HG03575 (cell line): ENCODE measurements around the gene RUNX1.

Experiments used
- ATAC-seq: cut with Tn5 transposase; IDR thresholded peaks from one replicate; pipeline ENCODE4 v1.9.1; 2021; ENCODE audit not compliant: unreplicated experiment, insufficient number of reproducible peaks, low FRiP score; ENCODE audit errors: extremely low read depth

RUNX1 gene

DNA sequence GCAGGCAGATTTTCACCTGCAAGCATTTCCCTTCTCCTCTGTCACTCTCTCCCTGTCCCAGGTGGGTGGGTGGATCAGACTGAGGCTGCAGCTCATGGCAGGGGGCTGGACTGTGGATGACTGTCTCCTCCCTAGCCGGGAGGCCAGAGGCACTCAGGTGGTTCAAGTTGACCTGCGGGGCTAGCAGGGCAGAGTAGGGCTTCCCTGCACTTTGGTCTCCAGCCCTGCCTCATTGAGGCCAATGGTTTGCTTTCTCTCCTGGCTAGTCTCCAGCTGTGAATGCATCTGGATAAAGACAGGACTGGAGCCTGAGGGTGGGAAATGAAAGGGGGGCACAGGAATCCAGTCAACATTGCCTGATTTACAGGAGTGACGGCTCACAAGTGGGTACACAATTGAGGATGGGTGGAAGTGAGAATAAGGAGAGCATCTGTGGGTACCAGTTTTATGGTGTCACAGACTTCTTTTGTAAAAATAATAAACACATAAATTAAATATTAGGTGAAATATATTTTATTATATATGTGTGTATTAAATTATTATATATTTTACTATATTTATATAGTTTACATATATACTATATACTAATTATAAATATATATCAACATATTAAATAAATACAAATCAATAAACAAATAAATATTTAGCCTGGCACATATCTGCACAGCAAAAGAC, 25.6 kb downstream of the RUNX1 start:
- no peak for ATAC-seq

DNA sequence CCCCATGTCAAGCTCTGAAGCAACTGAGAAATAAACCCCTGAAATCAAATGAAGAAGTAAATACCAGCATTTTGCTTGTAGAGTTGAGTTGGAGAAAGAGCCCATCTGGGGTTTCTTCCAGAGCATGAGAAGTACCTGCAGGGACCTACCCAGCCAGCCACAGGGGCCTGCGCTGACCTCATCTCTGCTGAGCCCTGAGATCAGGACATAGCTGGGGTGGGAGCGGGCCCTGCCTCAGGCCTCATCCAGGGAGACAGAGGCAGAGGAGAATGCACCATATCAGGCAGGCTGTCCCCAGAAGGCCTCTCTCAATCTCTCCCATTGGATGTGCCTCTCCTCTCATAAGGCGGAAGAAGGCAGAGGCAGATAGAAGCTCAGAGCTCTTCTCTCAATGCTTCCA, 27.6 kb downstream of the RUNX1 start:
- ATAC-seq: no peak

DNA sequence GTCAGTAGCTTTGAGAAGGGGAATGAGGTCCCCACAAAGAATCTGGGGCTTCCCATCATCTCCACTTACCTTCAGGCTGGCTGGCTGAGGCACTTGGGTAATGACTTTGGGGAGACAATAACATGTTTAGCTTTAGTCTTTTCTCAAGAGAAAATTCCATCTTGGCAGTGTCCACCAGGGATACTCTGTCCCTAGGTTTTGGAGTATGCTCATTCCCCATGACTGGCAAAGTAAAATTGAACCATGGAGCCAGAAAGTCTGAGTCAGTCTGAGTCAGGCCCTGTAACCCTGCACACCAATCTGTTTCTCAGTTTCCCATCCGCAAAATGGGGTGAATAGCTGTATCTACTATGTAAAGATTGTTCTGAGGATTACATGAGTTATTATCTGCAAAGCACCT, 28.2 kb downstream of the RUNX1 start:
- ATAC-seq: no peak

DNA sequence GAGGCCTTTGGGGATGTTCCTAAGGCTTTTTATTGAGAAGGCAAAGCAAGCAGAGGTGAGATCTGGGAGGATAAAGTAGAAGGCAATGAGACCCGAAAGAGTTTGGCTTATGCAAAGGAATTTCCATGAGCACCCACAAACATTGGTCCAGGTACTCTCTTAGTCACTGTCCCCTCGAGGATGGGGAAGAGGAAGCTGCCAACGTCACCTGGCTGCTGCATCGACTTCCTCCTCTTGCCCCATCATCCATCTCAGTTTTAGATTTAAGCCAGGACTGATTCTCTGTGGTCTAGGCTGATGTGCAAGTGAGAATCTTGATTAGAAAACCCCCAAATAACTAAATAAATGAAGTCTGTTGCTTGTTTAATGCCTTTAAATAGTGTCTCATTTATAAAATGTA, 28.7 kb downstream of the RUNX1 start:
- no peak for ATAC-seq

DNA sequence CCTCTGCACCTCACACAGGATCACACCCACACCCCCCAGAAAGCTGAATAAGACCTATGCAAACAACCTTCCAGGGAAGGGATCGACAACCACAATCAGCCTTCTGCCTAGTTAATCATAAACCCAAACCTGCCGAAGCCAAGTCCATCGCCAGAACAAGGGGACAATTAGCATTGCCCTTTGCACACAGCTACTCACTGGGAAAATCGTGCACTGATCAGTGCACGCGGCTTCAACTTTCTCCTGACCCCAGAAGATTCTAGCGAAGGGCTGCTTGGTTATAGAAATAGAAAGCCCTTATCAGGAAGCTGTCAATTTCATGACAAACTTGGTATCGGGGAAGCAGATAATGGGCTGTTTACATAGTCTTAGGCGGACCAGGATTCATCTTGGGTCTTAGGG, 29.5 kb downstream of the RUNX1 start:
- ATAC-seq: no peak

DNA sequence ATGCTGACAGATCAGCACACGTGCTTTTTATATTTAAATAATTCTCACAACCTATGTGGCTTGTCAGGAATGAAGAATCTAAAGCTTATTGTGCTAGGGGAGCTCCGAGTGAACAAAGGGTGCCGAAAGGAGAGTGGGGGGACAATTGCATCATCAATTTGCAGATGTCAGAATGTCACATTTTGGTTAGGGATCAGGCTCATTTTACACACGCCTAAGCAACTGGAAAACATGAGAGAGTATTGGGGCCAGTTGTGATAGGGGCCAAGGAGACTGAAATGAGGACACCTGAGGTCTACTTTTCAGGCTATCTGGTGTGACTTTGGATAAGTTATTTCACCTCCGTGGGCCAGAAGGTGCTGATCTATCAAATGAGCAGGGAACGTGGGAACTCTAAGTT, 31.8 kb downstream of the RUNX1 start:
- ATAC-seq: no peak

DNA sequence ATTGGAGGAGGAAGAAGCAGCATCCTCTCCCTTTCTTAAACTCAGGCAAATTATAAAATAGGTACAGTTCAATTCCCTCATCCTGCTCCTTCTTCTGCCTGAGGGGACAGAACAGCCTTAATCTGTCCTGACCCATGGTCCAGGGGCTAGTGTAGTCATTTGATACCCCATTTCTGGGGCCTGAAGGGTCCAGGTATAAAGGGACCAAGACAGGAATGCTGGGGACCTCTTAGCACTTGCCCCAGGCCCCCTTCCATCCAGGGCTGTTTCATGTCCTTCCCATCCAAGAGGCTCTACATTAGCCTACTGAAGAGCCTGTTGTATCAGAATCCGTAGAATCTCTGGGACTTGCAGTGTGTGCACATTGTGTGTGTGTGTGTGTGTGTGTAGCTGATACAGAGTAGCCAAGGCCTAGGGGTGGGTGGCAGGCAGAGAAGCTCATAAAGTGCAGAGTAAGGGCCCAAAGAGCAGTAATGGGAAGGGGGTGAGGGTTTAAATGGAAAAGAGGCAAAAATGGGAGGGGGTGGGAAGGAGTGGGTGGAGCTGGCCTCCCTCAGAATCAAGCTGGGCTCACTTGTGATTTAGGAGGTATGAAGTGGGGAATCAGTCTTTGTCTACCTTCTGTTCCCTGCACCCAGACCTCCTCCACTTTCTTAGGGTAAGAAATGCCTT, 32.4 kb downstream of the RUNX1 start:
- ATAC-seq: no peak

DNA sequence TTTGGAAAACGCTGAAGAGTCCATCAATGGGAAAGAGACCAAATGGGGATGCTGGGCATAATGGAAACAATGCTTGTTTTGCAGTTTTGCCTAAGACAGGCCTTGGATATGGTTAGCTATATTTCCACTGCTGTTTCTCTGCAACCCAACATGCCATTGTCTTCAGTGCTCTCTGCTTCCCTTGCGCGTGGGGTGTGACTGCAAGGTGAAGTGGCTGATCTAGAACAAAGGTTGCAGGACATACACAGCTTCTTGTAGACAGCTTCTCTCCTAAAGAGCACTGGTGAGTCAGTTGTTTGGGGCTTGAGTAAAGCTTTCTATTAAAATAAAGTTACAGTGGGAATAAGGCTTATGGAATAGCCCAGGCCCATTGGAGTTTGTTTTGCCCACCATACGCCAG, 33.0 kb downstream of the RUNX1 start:
- no peak for ATAC-seq

DNA sequence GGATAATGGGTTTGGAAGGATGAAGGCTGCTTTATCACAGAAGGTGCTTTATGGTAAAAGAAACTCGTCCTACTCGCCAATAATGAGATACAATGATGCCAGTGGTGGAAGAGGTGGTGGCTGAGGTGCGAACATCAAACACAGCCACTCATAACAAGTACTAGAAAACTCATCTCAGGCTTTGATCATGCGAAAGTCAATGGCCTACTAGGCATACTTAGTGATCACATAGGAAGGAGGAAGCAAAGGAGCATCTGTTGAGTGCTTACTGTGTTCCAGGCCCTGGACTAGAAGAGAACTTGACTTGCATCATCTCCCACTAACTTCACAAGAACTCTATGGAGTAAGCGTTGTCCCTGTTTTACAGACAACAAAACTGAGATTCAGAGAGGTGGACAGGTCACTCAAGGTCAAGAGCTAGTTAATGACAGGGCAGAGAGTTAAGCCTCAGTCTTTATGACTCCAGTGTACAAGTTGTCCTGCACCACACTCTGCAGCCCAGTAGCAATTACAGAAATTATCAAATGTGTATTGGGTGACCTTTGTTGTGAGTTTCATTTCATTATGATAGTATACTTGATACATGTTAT, 33.6 kb downstream of the RUNX1 start:
- ATAC-seq: no peak

DNA sequence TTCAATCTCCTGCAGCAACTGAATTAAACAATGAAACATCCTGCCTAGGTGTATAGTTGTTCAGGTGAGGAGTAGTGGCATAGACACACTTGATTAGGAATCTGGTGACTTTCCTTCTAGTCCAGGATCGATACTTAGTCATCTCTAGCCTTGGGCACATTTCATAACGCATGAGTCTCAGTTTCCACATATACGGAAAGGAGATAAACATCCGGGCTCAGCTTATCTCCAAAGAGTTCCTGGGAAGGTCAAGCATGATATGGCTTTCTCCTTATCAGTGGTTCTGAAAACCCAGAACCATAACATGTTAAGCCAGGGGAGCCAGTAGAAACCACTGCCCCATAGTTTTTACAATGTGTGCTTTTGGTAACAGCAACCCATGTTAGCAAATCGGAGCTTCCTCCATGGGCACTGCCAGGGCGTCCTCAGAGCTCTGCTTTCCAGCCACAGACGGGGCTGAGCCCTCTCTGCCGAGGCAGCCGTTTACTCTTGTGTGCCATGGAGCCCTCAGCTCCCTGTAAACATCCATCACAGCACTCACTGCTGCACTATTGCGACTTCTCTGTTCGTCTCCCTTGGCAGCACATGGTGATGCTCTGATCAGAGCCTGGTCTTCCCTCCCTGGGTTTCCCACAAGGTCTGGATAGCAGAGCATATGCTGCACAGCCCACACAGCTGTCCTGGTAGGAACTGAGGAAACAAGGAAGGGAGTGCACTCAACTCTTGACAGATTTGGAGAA, 34.6 kb downstream of the RUNX1 start:
- no peak for ATAC-seq

DNA sequence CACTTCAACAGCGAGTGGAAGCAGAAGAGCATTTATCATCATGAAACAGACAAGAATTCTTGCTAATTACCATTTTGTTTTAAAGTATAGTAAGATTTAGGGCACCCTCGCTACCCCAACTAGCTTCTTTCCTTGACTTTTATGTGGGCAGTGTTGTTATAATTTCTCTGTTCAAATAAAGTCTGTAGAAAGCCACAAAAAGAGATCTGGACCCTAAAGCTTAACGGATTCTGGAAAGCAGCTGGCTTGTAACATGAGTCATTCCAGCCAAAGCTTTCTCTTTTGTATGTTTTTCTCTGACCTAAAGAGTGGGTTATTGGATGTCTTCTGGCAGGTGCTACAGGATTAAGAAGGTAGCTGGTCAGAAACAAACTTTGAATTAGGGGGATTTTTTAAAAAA, 37.4 kb downstream of the RUNX1 start:
- ATAC-seq: no peak

DNA sequence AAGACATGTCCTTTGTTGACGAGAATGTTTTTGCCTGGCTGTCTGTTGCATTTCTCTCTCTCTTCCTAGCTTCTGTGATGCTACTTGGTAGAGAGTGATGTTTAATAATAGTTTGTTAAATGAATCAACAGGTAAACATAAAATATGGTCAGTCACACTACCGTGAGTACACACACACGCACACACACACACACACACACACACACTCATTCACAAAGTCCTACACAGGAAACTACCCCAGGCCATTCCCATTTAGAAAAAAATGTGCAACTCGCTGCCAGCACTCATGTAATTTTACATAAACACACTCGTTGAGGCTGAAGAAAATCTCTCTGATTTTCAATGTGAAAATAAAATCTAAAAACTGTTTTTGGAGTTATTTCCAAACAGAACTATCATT, 38.7 kb downstream of the RUNX1 start:
- ATAC-seq: no peak

DNA sequence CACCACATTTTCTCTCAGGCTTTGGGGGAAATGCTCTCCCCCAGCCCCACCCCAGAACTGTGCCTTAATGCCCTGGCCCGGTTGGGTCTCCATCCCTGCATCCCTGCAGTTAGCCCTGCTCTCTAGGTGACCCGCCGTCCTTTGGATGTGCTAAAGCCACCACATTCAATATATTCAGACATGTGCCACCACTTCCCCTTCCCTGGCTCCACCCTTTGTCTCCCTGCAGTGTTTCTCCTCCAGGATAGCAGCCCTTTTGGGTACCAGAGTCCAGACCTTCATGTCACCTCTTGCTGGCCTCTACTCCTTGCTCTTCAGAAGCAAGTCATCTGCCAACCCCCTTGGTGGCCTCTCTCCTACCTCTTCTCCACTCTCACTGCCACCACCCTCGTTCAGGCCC, 41.8 kb downstream of the RUNX1 start:
- ATAC-seq: no peak

DNA sequence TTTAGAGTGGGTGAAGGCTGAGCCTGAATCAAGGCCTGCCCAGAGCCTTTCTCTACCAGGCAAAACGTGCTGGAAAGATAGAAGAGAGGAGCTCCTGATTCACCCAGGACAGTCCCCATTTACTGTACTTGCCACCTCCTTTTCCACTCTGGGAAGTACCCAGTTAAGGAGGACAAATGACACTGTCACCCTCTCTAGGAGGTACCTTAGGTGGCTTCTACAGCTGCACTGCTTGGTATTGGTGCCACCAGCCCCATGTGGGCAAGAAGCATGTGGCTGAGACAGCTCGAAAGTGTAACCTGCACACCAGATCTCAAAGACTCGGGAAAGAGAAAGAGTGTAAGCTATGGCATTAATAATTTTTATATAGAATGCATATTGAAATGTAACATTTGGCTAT, 42.3 kb downstream of the RUNX1 start:
- ATAC-seq: no peak

DNA sequence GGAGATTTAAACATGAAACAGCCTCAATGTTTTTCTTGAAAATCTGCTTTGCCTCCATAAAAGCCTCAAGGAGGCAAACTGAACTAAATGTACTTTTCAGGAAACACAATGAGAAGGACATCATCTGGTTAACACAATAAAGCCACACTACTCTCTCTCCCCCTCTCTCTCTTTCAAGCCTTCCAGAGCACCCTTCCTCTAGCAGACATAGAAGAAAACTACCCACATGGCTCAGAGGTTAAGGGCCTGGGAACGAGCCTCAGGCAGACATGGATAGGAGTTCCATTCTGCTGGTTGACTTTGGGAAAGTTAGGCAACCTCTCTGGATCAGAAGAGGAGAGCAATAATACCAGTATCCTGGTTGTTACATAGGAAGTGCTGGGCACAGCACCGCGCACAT, 42.9 kb downstream of the RUNX1 start:
- no peak for ATAC-seq

DNA sequence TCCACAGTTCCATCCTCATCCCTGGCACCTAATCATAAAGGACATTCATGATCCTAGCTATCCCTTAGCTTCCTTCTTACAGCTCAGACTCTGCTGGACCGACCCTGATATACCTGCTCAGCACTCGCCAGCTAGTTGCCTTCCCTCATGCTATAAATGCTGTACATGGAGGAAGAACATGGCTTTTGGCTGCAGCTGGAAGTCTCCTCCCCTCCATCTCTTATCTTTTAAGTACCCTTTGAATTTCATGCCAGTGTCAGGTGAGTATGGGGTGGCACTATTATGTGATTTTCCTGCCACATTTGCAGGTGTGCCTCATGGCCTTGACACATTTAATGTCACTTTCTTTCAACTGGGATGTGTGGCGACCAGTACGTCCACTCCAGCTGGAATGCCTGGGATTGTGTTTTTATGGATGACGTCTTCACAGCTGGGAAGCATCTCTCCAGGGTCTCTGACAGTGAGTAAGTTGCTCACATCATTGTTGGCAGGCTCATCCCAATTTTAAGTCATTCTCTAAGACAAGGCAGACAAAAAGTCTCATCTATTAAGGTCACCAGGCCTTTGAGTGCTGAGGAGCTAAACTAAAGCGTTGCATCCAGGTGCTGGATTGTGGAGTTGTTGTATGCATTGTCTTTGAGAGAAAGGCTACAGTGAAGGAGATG, 43.4 kb downstream of the RUNX1 start:
- ATAC-seq: no peak

DNA sequence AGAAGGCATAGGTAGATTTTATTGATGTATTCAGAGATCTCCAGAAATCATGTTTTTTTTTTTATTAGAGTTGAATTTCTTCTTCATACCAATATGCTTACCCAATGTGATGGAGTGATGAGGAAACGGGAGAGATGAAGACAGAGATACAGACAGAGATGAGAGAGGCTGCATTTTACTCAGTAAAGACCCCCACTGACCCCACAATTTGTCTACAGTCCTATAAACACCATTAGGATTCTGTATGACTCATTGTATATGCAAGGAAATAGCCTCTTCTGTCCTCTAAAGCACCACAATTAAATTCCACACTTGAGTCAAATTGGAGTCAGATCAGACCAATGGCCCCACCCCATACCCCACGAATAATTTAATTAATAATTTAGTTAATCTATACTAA, 44.0 kb downstream of the RUNX1 start:
- ATAC-seq: no peak

DNA sequence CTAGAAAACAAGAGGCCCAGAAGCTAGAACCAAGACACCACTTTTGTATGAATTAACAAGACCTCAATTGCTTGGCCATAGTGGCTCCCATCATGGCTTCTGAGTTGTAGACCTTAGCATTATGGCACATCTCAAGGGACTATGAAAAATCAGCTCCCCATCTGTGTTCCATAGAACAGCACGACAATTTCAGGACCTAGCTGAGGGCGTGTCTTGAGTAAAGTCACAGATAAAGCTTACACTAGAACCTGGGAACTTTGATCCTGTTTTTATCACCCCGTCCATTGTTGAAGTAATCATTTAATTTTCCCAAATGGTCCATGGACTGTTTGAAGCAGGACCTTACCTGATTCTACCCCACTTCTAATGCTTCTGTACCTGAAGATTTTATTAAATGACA, 44.8 kb downstream of the RUNX1 start:
- no peak for ATAC-seq

DNA sequence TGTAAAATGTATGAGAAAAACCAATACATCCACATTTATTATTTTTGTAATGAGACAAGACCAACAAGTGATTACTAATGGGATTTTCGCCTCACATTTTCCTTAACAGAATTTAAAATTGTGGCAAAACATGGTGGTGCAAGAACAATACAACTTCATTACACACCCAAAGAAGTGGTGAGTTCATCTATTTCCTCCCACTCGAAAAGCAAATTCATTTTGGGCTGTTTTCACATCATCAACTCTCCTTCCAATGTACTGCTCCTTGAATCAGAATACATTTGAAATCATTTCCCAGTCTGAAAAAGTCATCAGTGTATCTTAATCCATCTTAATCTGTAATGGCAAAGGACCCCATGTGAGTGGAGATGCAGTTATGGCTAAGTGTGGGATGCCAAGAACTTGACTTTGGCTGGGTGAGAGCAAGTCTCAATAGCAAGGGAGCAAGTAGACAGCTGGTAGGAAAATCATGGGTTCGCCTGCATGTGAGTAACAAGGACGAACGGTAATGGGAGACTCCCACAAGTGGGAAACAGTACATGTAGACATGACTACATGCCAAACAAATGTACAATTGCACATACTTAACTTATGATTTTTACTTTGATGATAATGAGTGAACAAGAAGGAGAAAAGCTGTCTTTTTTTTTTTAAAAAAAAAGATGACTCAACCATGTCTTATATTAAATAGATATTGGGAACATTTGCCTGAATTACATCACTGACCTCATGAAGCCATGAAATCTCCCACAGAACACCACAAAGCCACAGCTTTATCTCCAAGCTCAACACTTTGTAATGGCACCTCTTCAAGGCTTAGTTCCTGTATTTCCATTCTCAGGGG, 46.0 kb downstream of the RUNX1 start:
- ATAC-seq: no peak
